K562 treated with DMSO at 1 percent for 48 hours (cell line): ENCODE data around the gene MARVELD2. TPM values are rescaled to one million over a fixed set of nuclear protein-coding genes. Genes with fewer than 3 reads are reported as not detected.

Source experiments
- total RNA-seq: library from RNA; unstranded; fragments of 300-600 nt; gene quantifications from 2 replicates; pipeline ENCODE4 v1.2.3, GENCODE V29; 2022; ENCODE audit warnings: low replicate concordance; ENCODE audit errors: extremely low read depth

MARVELD2 gene, protein sequence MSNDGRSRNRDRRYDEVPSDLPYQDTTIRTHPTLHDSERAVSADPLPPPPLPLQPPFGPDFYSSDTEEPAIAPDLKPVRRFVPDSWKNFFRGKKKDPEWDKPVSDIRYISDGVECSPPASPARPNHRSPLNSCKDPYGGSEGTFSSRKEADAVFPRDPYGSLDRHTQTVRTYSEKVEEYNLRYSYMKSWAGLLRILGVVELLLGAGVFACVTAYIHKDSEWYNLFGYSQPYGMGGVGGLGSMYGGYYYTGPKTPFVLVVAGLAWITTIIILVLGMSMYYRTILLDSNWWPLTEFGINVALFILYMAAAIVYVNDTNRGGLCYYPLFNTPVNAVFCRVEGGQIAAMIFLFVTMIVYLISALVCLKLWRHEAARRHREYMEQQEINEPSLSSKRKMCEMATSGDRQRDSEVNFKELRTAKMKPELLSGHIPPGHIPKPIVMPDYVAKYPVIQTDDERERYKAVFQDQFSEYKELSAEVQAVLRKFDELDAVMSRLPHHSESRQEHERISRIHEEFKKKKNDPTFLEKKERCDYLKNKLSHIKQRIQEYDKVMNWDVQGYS
- not detected in 2 replicates for total RNA-seq

DNA sequence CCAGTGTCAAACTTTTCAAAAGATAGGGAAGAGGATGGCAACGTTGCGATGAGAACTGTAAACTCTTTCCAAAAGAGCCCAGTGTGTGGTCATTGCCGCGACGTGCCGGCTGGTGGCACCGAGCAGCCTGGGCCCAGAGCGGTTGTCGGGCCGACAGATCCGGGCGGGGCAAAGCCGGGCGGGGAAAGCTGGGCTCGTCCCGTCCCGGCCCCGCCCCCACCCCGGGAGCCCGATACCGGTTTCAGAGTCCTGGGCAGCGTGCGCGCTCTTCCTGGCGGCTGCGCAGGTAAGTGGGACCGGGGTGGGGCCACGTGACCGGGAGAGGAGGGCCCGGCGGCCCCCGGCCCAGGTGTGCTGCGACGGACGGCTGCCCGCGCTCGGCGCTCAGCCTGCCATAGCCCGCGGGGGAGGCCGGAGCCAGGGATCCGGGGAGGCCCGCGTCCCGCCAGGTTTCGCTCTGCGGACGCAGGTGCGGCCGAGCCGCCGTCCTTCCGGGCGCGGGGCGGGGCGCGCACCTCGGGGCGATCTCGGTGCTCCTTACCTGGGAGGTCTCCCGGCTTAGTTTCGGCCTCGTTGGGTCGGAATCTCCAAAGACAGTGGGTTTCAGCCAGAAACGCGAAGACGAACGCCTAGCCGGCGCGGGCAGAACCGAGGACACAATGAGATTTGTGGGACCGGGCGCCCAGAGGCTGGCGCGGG lies at the start of gene MARVELD2:
TSS of gene MARVELD2 (plus strand) at position 232 of the 699 bp plus-strand sequence. CDS start 4,270 bp downstream, outside the sequence.

DNA sequence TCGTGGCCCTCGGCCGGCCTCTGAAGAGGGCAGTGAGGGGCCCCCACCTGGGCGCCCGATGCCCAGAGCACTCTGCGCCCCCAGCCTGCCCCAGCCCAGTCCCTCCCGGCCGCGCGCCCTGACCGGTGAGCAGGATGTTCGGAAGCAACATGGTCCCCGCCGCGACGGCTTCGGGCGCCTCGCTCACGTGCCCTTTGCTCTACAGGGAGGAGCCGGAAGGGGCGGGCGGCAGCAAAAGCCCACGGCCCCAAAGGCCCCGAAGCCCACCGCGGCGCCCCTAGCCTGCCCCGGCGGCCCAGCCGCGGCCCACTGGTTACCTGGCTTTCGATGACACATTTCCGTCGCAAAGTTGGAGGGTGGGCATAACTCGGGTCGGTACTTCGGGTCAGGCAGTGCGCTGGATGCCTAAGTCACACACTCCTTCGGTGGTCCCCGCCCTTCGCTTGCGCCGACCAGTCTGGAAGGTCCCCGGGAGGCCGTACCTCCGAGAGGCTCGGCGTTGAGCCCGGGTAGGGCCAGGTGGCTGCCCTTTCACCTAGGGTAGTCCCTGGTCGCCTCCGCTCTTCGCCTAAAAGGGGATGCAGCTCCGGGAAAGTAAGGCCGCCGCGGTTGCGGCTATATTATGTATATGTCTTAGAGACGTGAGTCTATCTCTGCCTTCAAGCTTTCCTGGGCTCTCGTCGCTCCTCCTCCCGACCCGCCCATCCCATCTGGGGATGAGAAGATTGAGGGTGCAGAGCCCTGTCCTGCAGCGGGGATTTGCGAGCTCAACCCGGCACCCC lies 45.4 kb upstream of the MARVELD2 start, which contains the start of the genes AK6, RAD17 and TAF9:
TSS of gene AK6 (minus strand) at position 181 of the 782 bp plus-strand sequence. CDS start at position 151, 30 bp downstream.
TSS of gene RAD17 (plus strand) at position 479 of the 782 bp plus-strand sequence. CDS start 2,391 bp downstream, outside the sequence.
TSS of gene TAF9 (minus strand) at position 181 of the 782 bp plus-strand sequence. CDS start 3,783 bp downstream, outside the sequence.

DNA sequence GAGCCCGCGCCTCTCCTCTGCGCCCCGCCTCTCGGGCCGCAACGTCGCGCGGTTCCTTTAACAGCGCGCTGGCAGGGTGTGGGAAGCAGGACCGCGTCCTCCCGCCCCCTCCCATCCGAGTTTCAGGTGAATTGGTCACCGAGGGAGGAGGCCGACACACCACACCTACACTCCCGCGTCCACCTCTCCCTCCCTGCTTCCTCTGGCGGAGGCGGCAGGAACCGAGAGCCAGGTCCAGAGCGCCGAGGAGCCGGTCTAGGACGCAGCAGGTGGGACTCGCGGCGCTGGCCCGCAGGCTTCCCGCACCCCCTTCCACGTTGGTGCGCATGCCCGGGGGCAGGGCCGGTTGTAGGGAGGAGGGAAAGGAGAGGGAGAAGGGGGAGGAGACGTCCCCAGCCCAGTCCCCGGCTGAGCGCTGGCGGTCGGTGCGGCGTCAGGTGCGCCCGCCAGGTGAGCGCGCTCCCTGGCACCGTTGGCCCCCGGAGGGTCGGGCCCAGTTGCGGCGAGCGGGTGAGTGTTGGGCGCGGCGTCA lies 77.5 kb downstream of the MARVELD2 start, which contains the start of gene OCLN:
TSS of gene OCLN (plus strand) at position 400 of the 532 bp plus-strand sequence. CDS start 11,455 bp downstream, outside the sequence.

Other genes with a start within 250 kb of the MARVELD2 start
- gene CCNB1, start 248.0 kb upstream of the MARVELD2 start, total RNA-seq = not detected in 2 replicates
- gene CENPH, start 225.5 kb upstream of the MARVELD2 start, total RNA-seq = not detected in 2 replicates
- gene CDK7, start 180.2 kb upstream of the MARVELD2 start, total RNA-seq = not detected in 2 replicates
- not detected in 2 replicates for gene CCDC125, start 82.3 kb upstream of the MARVELD2 start, total RNA-seq
- gene AK6, start 45.6 kb upstream of the MARVELD2 start, total RNA-seq = not detected in 2 replicates
- not detected in 2 replicates for gene TAF9, start 45.6 kb upstream of the MARVELD2 start, total RNA-seq
- not detected in 2 replicates for gene RAD17, start 45.3 kb upstream of the MARVELD2 start, total RNA-seq
- gene OCLN, start 77.7 kb downstream of the MARVELD2 start, total RNA-seq = not detected in 2 replicates
- gene GTF2H2C, start 145.1 kb downstream of the MARVELD2 start, total RNA-seq = not detected in 2 replicates